RWPE2 (cell line): ENCODE data around the gene DGUOK.

Source experiments
- ATAC-seq: fragments of 200-7000 bp; cut with Tn5 transposase; 3 replicates; pipeline ENCODE4 v1.9.1; 2021; ENCODE audit warnings: low read depth
- DNase-seq: peaks from one replicate; pipeline ENCODE4 v3.0.0-alpha.2; 2020; ENCODE audit warnings: low spot score
- H3K27ac ChIP-seq: fragments of 450-650 bp; 2 replicates; pipeline ENCODE4 v1.5.1; 2017; ENCODE audit warnings: mild to moderate bottlenecking; ENCODE audit not compliant: poor library complexity, severe bottlenecking
- H3K27me3 ChIP-seq: fragments of 250-450 bp; sonication (Bioruptor Pico); 2 replicates; pipeline ENCODE4 v1.5.1; 2021; ENCODE audit warnings: mild to moderate bottlenecking, moderate library complexity; ENCODE audit not compliant: insufficient read depth, poor library complexity, severe bottlenecking
- H3K36me3 ChIP-seq: fragments of 250-450 bp; sonication (Bioruptor Pico); 2 replicates; pipeline ENCODE4 v1.5.1; 2020; ENCODE audit warnings: low read depth, mild to moderate bottlenecking, moderate library complexity
- H3K4me1 ChIP-seq: fragments of 250-450 bp; sonication (Bioruptor Pico); 2 replicates; pipeline ENCODE4 v1.5.1; 2021; ENCODE audit warnings: mild to moderate bottlenecking, moderate library complexity; ENCODE audit not compliant: insufficient read depth, poor library complexity, severe bottlenecking
- H3K4me3 ChIP-seq: fragments of 250-450 bp; sonication (Bioruptor Pico); 2 replicates; pipeline ENCODE4 v1.5.1; 2021; ENCODE audit warnings: mild to moderate bottlenecking, moderate library complexity; ENCODE audit not compliant: severe bottlenecking
- H3K9me3 ChIP-seq: fragments of 250-450 bp; sonication (Bioruptor Pico); 2 replicates; pipeline ENCODE4 v1.5.1; 2021; ENCODE audit warnings: mild to moderate bottlenecking, moderate library complexity; ENCODE audit not compliant: severe bottlenecking
- CTCF ChIP-seq: fragments of 450-650 bp; IDR thresholded peaks from one replicate; pipeline ENCODE4 v1.5.1; 2017; ENCODE audit warnings: mild to moderate bottlenecking, moderate library complexity; ENCODE audit not compliant: poor library complexity, severe bottlenecking

DGUOK gene

GRCh38 chr2:73917696-73918207 is 8.9 kb upstream of the DGUOK start:
- Histone ChIP-seq H3K9me3 (no peaks in the 10 kb centered on the region), H3K27ac (no peak overlapping the region), H3K4me3 (no peak overlapping the region), H3K27me3 (no peaks in the 10 kb centered on the region), H3K4me1 (no peaks in the 10 kb centered on the region), H3K36me3 (no peaks in the 10 kb centered on the region)
- TF ChIP-seq CTCF = no peak
- DNase-seq (no peak), ATAC-seq (no peak)

- DNase-seq (no peak), ATAC-seq (no peak)
- Histone ChIP-seq H3K4me3 (no peak overlapping the region), H3K4me1 (no peaks in the 10 kb centered on the region), H3K9me3 (no peaks in the 10 kb centered on the region), H3K36me3 (no peaks in the 10 kb centered on the region), H3K27me3 (no peaks in the 10 kb centered on the region), H3K27ac (no peak overlapping the region)
- TF ChIP-seq CTCF = no peak
Observed at GRCh38 chr2:73918856-73919255, 7.8 kb upstream of the DGUOK start.

GRCh38 chr2:73919596-73920228 is 7.0 kb upstream of the DGUOK start:
- Histone ChIP-seq H3K27ac (no peak overlapping the region), H3K4me1 (no peaks in the 10 kb centered on the region), H3K36me3 (no peaks in the 10 kb centered on the region), H3K9me3 (no peaks in the 10 kb centered on the region), H3K27me3 (no peaks in the 10 kb centered on the region), H3K4me3 (no peak overlapping the region)
- ATAC-seq (no peak), DNase-seq (no peak)
- no peak for TF ChIP-seq CTCF

- no peak overlapping the region for H3K27ac ChIP-seq
- 0 out of 3 replicates have a peak, but pooled peaks have one; percentile 34 for ATAC-seq
- no peak for DNase-seq
- no peak overlapping the region for H3K4me3 ChIP-seq
- peaks cover 5% of the 10 kb centered on the region for H3K4me1 ChIP-seq
- H3K27me3 ChIP-seq = no peaks in the 10 kb centered on the region
- H3K9me3 ChIP-seq = no peaks in the 10 kb centered on the region
- H3K36me3 ChIP-seq = no peaks in the 10 kb centered on the region
- TF ChIP-seq CTCF = no peak
Observed at GRCh38 chr2:73920577-73921545, 5.8 kb upstream of the DGUOK start.
